Endothelial cell of umbilical vein (primary cell): Measurements from ENCODE around the gene CLIP2. TPM values are rescaled to one million over a fixed set of nuclear protein-coding genes. Genes with fewer than 3 reads are reported as not detected.
"Not testable (repeated sequence)": the region's sequence is repeated elsewhere in the genome, so short reads cannot be mapped to it uniquely, and the experiment has no call there.

Experiments used
- BruUV-seq: library from RNA; stranded (reverse); fragments of 400-500 nt; replicated peaks from 2 replicates; lab custom pipeline; 2021; lab: Mats Ljungman, UMichigan
- CTCF ChIA-PET: fragments of 300-600, 350-600 bp; sonication (Branson Sonifier 250); formaldehyde crosslinking; loops from one replicate; lab custom pipeline; 2021; ENCODE audit warnings: antibody characterized with exemption, inconsistent platforms; lab: Charles Lee
- POLR2A ChIA-PET: fragments of 300-600, 350-600 bp; sonication (Branson Sonifier 250); formaldehyde crosslinking; loops from one replicate; lab custom pipeline; 2021; ENCODE audit warnings: antibody characterized with exemption, inconsistent platforms; lab: Charles Lee
- DNase-seq: peaks from one replicate; pipeline ENCODE4 v3.0.0-alpha.2; 2011; ENCODE audit warnings: low read depth, low spot score
- FAIRE-seq: peaks from 2 replicates; lab custom pipeline; 2011; peaks lifted over from hg19 to GRCh38; lab: Jason Lieb, UNC
- H2AFZ ChIP-seq: 2 replicates; pipeline ENCODE4 v1.6.0; 2012; ENCODE audit warnings: low read depth, low read length, control low read depth, inconsistent platforms
- H3K27ac ChIP-seq: 2 replicates; pipeline ENCODE4 v1.5.1; 2011; ENCODE audit warnings: low read depth, mild to moderate bottlenecking, control low read depth, low read length, moderate library complexity; ENCODE audit not compliant: insufficient read depth
- H3K27me3 ChIP-seq, 2 experiments: 2 replicates each; pipeline versions ENCODE4 v1.6.0 to v1.6.1; 2011; ENCODE audit warnings: low read length in 2 of 2, mixed read lengths in 1 of 2; ENCODE audit not compliant: control insufficient read depth in 2 of 2, insufficient read depth in 2 of 2
- H3K36me3 ChIP-seq, 2 experiments: 2 replicates in 1 of 2; 3 replicates in 1 of 2; pipeline ENCODE4 v1.5.1; 2011; ENCODE audit warnings: low read length in 2 of 2, mild to moderate bottlenecking in 1 of 2, moderate library complexity in 1 of 2; ENCODE audit not compliant: control insufficient read depth in 2 of 2, insufficient read depth in 2 of 2; ENCODE audit errors: extremely low read depth in 1 of 2
- H3K4me1 ChIP-seq: 3 replicates; pipeline ENCODE4 v1.5.1; 2011; ENCODE audit warnings: mild to moderate bottlenecking, low read length; ENCODE audit not compliant: control insufficient read depth, insufficient read depth; ENCODE audit errors: extremely low read depth
- H3K4me2 ChIP-seq: 2 replicates; pipeline ENCODE4 v1.6.1; 2011; ENCODE audit warnings: low read length, control low read depth, mixed read lengths; ENCODE audit not compliant: insufficient read depth
- H3K4me3 ChIP-seq, 3 experiments: fragments of 200-600 bp in 1 of 3; sonication (generic), shearing (Covaris generic) in 1 of 3; replicated peaks in 1 of 3; 2 replicates each; pipeline ENCODE4 v1.5.1; 2011 to 2016; ENCODE audit warnings: control low read depth in 3 of 3, low read length in 3 of 3, mild to moderate bottlenecking in 2 of 3, inconsistent platforms in 1 of 3, low read depth in 1 of 3, moderate library complexity in 1 of 3; ENCODE audit not compliant: insufficient read depth in 1 of 3
- H3K79me2 ChIP-seq: 2 replicates; pipeline ENCODE4 v1.6.0; 2012; ENCODE audit warnings: low read length, inconsistent platforms; ENCODE audit not compliant: control insufficient read depth, insufficient read depth
- H3K9ac ChIP-seq: replicated peaks from 2 replicates; pipeline ENCODE3; 2011; ENCODE audit warnings: low read length, control low read depth; ENCODE audit not compliant: insufficient read depth; ENCODE audit errors: extremely low read depth
- H3K9me1 ChIP-seq: replicated peaks from 3 replicates; pipeline ENCODE4 v1.6.0; 2011; ENCODE audit warnings: mild to moderate bottlenecking, low read length; ENCODE audit not compliant: control insufficient read depth, insufficient read depth; ENCODE audit errors: extremely low read depth
- H3K9me3 ChIP-seq: replicated peaks from 2 replicates; pipeline ENCODE4 v1.5.1; 2012; ENCODE audit warnings: low read length, inconsistent platforms; ENCODE audit not compliant: control insufficient read depth, insufficient read depth
- H4K20me1 ChIP-seq: replicated peaks from 2 replicates; pipeline ENCODE3; 2011; ENCODE audit warnings: mild to moderate bottlenecking, low read length; ENCODE audit not compliant: control insufficient read depth, insufficient read depth; ENCODE audit errors: extremely low read depth
- FOS ChIP-seq: IDR thresholded peaks from 2 replicates; pipeline ENCODE4 v1.6.1; 2011; ENCODE audit warnings: mild to moderate bottlenecking, low read length, moderate library complexity, borderline replicate concordance; ENCODE audit not compliant: insufficient read depth
- MYC ChIP-seq: IDR thresholded peaks from one replicate; pipeline ENCODE4 v1.6.1; 2011; ENCODE audit warnings: mild to moderate bottlenecking, low read depth, low read length
- POLR2A ChIP-seq: IDR thresholded peaks from 2 replicates; pipeline ENCODE4 v1.6.1; 2012; ENCODE audit warnings: low read depth, mild to moderate bottlenecking, control low read depth, low read length
- dilution Hi-C: fragments of 300-500 bp; cut with MboI; formaldehyde crosslinking; loops from one replicate; pipeline ENCODE4 v1.15.0; 2019; ENCODE audit warnings: low sequenced_read_pairs; ENCODE audit not compliant: extremely low pct_ligation_motif_present
- intact Hi-C: fragments of 100-400 bp; cut with micrococcal nuclease; formaldehyde crosslinking; loops from one replicate; pipeline ENCODE4 v1.10.0; 2022
- polyA plus RNA-seq, 4 experiments: library from polyadenylated mRNA; depleted of rRNA in 3 of 4; stranded (reverse) in 3 of 4; unstranded in 1 of 4; fragments of >200 nt; gene quantifications; 2 replicates each; pipeline versions ENCODE4 v1.2.1 to v1.2.3, GENCODE V29; 2011 to 2012; ENCODE audit warnings: missing spikeins in 1 of 4
- total RNA-seq: library from RNA; stranded (reverse); gene quantifications from 2 replicates; pipeline ENCODE4 v1.2.3, GENCODE V29; 2021
- TF ChIP-seq, protein P1 (sequence below): IDR thresholded peaks from 2 replicates; pipeline ENCODE4 v1.6.1; 2011; ENCODE audit not compliant: insufficient read depth, insufficient read length
- TF ChIP-seq, protein P2 (sequence below), 2 donors: IDR thresholded peaks; 1 replicate in 1 of 2; 2 replicates in 1 of 2; pipeline ENCODE4 v1.5.1; 2011; ENCODE audit warnings: low read length in 2 of 2, mild to moderate bottlenecking in 2 of 2, moderate library complexity in 2 of 2, control low read depth in 1 of 2, inconsistent platforms in 1 of 2, low read depth in 1 of 2; ENCODE audit not compliant: insufficient read depth in 1 of 2; ENCODE audit errors: extremely low read depth in 1 of 2

CLIP2 gene
- total and polyA plus RNA-seq, 2 donors (not counting 3 experiments of a cell fraction or from before 2014, with no cell fraction given): 8.3 to 37.1 TPM

DNA sequence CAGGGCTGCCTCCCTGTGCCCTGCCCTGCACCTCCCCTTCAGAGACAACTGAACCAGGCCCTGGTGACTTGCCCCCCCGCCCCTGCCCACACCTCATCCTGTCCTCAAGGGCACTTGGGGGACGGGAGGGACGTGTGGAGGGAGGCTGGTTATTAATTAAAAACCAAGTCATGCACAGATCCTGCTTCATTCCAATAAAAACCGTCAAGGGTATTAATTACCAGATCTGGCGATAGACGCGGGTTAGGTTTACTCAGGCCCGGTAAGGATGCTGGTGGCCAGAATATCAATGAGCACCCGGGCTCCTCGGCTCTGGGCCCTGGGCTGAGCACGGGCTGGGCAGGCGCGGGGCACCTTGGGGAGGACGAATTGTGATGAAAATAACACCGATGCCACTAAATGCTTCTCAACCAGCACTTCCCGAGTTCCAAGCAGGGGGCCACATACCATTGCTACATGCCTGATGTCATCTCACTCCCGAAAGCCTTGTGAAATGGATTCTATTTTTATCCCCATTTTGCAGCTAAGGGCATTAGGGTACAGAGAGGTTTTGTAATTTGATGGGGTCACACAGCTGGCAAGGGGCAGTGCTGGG is 140.0 kb downstream of the CLIP2 start:
- H4K20me1 ChIP-seq: no peaks in the 10 kb centered on the region
- no peaks in the 10 kb centered on the region for H3K27me3 ChIP-seq
- no peak for DNase-seq
- no peak overlapping the region for H3K9ac ChIP-seq
- no peak overlapping the region for H2AFZ ChIP-seq
- dilution Hi-C loops (no loop called here), intact Hi-C loops (loop anchor here (5.0 kb wide), 1 partner anchor 283 kb away; no protein-coding TSS in a partner anchor)
- no peak for FAIRE-seq
- H3K79me2 ChIP-seq: no peaks in the 10 kb centered on the region
- H3K9me3 ChIP-seq: no peaks in the 10 kb centered on the region
- no peaks in the 10 kb centered on the region for H3K9me1 ChIP-seq
- no peak for TF ChIP-seq FOS
- no peak for TF ChIP-seq MYC
- TF ChIP-seq, protein P1, sequence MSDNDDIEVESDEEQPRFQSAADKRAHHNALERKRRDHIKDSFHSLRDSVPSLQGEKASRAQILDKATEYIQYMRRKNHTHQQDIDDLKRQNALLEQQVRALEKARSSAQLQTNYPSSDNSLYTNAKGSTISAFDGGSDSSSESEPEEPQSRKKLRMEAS: no peak
- no peak for TF ChIP-seq POLR2A
- TF ChIP-seq, protein P2, sequence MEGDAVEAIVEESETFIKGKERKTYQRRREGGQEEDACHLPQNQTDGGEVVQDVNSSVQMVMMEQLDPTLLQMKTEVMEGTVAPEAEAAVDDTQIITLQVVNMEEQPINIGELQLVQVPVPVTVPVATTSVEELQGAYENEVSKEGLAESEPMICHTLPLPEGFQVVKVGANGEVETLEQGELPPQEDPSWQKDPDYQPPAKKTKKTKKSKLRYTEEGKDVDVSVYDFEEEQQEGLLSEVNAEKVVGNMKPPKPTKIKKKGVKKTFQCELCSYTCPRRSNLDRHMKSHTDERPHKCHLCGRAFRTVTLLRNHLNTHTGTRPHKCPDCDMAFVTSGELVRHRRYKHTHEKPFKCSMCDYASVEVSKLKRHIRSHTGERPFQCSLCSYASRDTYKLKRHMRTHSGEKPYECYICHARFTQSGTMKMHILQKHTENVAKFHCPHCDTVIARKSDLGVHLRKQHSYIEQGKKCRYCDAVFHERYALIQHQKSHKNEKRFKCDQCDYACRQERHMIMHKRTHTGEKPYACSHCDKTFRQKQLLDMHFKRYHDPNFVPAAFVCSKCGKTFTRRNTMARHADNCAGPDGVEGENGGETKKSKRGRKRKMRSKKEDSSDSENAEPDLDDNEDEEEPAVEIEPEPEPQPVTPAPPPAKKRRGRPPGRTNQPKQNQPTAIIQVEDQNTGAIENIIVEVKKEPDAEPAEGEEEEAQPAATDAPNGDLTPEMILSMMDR (IDR thresholded peaks at IDR 0.05; ENCODE audit: extremely low read depth in 1 of 2, insufficient read depth in 1 of 2, low read depth in 1 of 2, low read length in 2 of 2): no peak
- BruUV-seq: no TSS peak
- H3K27ac ChIP-seq: no peak overlapping the region
- ChIA-PET POLR2A (no interaction called here), CTCF (interaction anchor here (1.6 kb wide), 1 partner anchor 11 kb away, joined by 4 read pairs; no protein-coding TSS in a partner anchor)
- H3K36me3 ChIP-seq: no peaks in the 10 kb centered on the region
- no peak overlapping the region for H3K4me2 ChIP-seq
- H3K4me3 ChIP-seq: no peak overlapping the region
- H3K4me1 ChIP-seq: no peaks in the 10 kb centered on the region

- H3K9me3 ChIP-seq, H3K4me2 ChIP-seq, H2AFZ ChIP-seq, H3K79me2 ChIP-seq, dilution Hi-C loops, H3K4me1 ChIP-seq, H3K9ac ChIP-seq, DNase-seq, H3K36me3 ChIP-seq, intact Hi-C loops, FAIRE-seq, H3K27ac ChIP-seq, H4K20me1 ChIP-seq, H3K4me3 ChIP-seq, BruUV-seq, H3K9me1 ChIP-seq, POLR2A ChIA-PET, H3K27me3 ChIP-seq: not testable (repeated sequence)
- CTCF ChIA-PET: interaction anchor here (0.9 to 1.6 kb wide), 2 partner anchors 12 kb away, joined by 3 to 4 read pairs; no protein-coding TSS in a partner anchor
Observed at GRCh38 chr7:74430409-74430808, 141.2 kb downstream of the CLIP2 start.
